Neuron (in vitro differentiated cells): Measurements from ENCODE around the gene CTSL.

Source experiments
- H2AFZ ChIP-seq: one replicate; pipeline ENCODE4 v1.6.1; 2013; ENCODE audit warnings: low read depth, mild to moderate bottlenecking, inconsistent platforms, low read length, moderate library complexity
- H3K27me3 ChIP-seq: one replicate; pipeline ENCODE4 v1.6.1; 2013; ENCODE audit warnings: low read length; ENCODE audit not compliant: insufficient read depth
- H3K36me3 ChIP-seq: one replicate; pipeline ENCODE4 v1.6.1; 2013; ENCODE audit warnings: low read length; ENCODE audit not compliant: insufficient read depth
- H3K4me1 ChIP-seq: one replicate; pipeline ENCODE4 v1.6.1; 2013; ENCODE audit warnings: low read length; ENCODE audit not compliant: insufficient read depth
- H3K4me3 ChIP-seq: 2 replicates; pipeline ENCODE4 v1.5.1; 2013; ENCODE audit warnings: mild to moderate bottlenecking, low read length, moderate library complexity
- H3K9me3 ChIP-seq: one replicate; pipeline ENCODE4 v1.6.1; 2013; ENCODE audit warnings: low read length

The CTSL gene

DNA sequence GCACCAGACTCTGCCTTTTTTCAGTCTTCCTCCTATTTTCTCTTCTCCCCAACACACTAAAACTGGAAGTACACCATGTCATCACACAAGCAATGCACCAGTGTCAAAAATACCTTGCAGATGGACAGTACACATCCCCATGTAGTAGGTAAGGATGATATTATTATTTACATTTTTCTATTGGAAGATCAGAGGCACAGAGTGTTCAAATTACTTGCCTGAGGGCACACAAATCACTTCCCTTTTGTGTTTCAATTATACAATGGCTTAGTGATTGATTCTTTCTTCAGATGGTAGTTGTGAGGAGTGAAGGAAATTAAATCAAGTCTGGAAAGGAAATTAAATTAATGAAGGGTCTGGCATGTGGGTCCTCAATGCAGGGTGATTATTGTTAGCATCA lies 39.6 kb downstream of the CTSL start:
- no peak overlapping the region for H2AFZ ChIP-seq

DNA sequence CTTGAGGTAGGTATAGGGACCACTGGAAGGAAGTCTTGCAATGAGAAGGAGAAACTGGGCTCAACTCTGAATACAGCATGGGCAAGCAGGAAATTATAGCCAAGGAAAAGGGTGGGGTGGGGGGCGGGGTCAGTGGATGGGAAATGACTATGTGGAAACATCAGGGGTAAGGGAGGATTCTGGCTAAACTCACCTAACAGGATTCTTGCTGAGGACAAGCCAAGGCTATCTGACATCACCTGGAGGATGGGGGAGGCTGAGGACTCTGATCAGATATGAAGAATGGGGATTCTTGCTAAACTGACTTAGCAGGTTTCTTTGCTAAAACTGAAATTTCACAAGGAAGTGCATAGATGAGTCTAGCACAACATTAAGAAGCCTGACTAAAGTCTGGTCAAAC lies 40.8 kb downstream of the CTSL start:
- no peaks in the 10 kb centered on the region for H3K9me3 ChIP-seq
- no peaks in the 10 kb centered on the region for H3K36me3 ChIP-seq
- no peak overlapping the region for H2AFZ ChIP-seq
- peaks cover 3% of the 10 kb centered on the region for H3K27me3 ChIP-seq
- H3K4me3 ChIP-seq = no peak overlapping the region
- peaks cover 2% of the 10 kb centered on the region for H3K4me1 ChIP-seq

More for the DNA sequence above, 39.6 kb downstream of the CTSL start:
- Histone ChIP-seq H3K27me3 (peaks cover 3% of the 10 kb centered on the region), H3K36me3 (no peaks in the 10 kb centered on the region), H3K9me3 (no peaks in the 10 kb centered on the region), H3K4me3 (no peak overlapping the region), H3K4me1 (peaks cover 2% of the 10 kb centered on the region)

DNA sequence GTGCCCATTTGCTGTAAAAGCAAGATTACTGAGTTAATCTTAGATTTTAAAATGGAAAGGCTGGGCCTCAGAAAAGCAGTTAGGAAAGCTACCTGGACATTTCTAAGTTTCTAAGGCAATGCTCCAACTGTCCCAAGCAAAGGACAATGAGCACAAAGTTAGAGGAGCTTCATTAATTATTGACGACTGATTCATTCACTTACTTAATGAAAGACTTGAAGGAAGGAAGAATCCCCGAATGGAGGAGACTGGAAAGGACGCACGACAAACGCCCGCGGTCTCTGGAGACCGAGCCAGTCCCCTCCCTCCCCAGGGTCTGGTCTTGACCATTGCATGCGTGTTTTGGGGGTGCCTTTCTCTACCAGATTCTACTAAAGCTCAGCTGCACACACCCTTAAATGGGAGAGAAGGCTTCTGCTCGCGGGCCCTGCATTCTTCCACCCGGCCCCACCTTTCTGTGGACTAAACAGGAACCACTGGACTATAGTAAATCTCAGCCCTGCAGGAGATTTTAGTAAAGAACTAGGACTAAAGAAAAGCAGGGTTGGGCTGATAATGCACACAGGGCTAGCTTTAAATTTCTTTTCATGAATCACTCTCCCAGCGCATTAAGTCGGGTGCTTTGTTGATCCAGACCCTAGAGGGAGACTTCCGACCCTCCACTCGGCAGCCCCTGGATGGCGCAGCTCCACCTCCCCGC lies 44.8 kb downstream of the CTSL start:
- Histone ChIP-seq H3K4me1 (no peaks in the 10 kb centered on the region), H3K27me3 (no peaks in the 10 kb centered on the region), H3K4me3 (no peak overlapping the region), H3K9me3 (no peaks in the 10 kb centered on the region), H3K36me3 (no peaks in the 10 kb centered on the region), H2AFZ (no peak overlapping the region)

DNA sequence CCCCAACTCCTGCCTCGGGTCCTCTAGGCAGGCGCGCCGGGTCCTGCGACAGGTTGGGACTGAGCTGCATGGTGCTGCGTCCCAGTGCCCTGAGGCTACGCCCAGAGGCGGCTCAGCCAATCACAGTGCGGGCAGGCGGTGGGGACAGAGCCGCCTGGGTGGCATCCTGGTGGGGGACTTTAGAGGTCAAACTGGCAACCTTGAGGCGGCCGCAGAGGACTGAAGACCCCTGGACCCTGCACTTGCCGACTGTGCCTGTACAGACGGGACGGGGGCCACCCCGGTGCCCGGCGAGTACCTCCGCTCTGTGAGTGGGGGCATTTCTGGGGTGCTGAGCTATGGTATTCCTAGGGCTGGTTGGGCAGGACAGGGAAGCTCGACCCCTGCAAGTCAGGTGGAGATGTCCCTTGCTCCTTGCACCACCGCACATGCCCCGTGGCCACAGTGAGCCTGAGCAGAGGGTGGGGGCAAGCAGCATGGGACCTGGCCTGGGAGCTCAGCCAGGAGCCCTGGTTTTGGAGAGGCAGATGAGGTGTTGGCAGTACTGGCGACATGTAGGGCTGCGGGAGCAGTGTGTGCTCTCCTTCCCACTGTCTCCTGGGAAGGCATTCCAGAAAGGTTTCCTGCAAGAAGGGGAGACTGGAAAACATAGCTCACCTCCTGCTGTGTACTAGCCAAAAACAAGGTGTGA lies 45.5 kb downstream of the CTSL start:
- Histone ChIP-seq H3K4me3 (no peak overlapping the region), H3K27me3 (no peaks in the 10 kb centered on the region), H3K9me3 (no peaks in the 10 kb centered on the region), H3K4me1 (no peaks in the 10 kb centered on the region), H3K36me3 (no peaks in the 10 kb centered on the region), H2AFZ (no peak overlapping the region)

DNA sequence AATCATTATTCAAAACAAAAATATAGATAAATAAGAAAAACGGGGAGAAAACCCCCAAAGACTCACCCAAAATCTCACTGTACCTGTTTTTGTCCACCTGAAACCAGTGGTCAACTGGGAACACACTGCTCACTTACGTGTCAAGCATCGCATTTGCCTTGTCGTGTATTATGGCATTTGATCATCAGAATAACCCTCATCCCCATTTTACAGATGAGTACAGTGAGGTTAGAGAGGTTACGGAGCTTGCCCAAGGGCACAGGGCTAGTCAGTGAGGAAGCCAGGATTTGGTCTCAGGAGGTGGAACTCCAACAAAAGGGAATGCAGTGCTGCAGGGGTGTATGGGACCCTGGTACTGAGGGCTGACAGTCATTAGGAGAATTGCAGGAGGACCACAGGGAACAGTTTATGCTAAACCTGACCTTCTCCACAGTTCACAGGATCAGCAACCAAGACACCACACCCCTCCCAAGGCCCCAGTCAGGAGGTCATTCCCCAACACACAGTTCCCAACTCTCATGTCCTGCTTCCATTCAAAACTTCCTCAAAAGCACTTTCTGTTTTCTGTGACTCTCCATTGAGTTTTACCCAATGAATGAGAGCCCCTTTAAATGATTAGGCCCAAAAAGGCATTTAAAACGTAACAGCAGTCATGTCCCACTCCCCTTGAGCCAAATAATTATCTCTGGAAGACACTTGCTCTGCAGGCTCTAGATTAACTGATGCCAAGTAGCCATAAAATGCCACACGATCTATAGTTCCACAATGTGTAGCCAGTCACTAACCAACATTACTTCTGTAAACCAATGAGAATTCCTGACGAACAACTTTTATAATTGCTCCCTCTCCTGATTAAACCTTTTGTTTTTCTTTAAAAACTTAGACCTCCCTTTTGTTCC lies 50.8 kb downstream of the CTSL start:
- no peak overlapping the region for H2AFZ ChIP-seq
- no peaks in the 10 kb centered on the region for H3K9me3 ChIP-seq
- no peak overlapping the region for H3K4me3 ChIP-seq
- no peaks in the 10 kb centered on the region for H3K4me1 ChIP-seq
- no peaks in the 10 kb centered on the region for H3K27me3 ChIP-seq
- H3K36me3 ChIP-seq = no peaks in the 10 kb centered on the region

DNA sequence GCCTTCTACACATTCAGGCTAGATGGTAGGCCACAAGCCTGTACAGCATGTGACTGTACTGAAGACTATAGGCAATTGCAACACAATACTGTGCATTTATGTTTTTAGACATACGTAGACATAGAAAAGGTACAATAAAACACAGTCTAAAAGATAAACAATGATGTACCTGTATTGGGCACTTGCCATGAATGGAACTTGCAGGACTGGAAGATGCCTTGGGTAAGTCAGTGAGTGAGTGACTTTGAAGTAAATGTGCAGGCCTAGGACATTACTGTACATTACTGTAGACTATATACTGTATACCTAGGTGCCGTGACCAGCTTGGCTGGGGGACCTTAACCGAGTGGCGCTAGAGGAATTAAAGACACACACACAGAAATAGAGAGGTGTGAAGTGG lies 53.1 kb downstream of the CTSL start:
- Histone ChIP-seq H3K27me3 (peaks cover 2% of the 10 kb centered on the region), H3K4me1 (no peaks in the 10 kb centered on the region), H3K4me3 (no peak overlapping the region), H3K36me3 (no peaks in the 10 kb centered on the region), H2AFZ (no peak overlapping the region), H3K9me3 (no peaks in the 10 kb centered on the region)
